Astrocyte (in vitro differentiated cells and primary cell): ENCODE measurements around the gene COL9A2.

Experiments used
- EZH2 ChIP-seq: IDR thresholded peaks from 2 replicates; pipeline ENCODE4 v1.6.1; 2012; ENCODE audit warnings: mild to moderate bottlenecking, low read length, inconsistent platforms; ENCODE audit not compliant: insufficient read depth
- TF ChIP-seq, protein P1 (sequence below): IDR thresholded peaks from 2 replicates; pipeline ENCODE4 v1.5.1; 2011; ENCODE audit warnings: low read depth, mild to moderate bottlenecking, inconsistent platforms, low read length, moderate library complexity; ENCODE audit not compliant: insufficient read depth

DNA sequence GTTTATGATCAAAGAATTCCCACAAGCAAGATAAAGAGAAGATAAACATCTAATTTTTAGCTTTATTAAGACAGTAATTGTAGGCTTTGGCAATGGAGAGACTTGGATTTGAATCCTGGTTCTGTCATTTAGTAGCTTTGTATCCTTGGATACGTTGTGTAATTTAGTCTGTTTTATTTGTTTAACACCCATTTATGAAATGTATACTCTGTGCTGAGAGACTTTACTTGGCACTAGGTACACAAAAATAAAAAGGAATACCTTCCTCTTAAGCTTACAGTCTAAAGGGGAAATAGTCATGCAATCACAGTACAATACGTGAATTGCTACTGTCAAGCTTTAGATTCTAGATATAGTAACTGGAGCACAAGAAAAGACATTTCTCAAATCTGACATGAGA, 35.2 kb downstream of the COL9A2 start:
- TF ChIP-seq, protein P1, sequence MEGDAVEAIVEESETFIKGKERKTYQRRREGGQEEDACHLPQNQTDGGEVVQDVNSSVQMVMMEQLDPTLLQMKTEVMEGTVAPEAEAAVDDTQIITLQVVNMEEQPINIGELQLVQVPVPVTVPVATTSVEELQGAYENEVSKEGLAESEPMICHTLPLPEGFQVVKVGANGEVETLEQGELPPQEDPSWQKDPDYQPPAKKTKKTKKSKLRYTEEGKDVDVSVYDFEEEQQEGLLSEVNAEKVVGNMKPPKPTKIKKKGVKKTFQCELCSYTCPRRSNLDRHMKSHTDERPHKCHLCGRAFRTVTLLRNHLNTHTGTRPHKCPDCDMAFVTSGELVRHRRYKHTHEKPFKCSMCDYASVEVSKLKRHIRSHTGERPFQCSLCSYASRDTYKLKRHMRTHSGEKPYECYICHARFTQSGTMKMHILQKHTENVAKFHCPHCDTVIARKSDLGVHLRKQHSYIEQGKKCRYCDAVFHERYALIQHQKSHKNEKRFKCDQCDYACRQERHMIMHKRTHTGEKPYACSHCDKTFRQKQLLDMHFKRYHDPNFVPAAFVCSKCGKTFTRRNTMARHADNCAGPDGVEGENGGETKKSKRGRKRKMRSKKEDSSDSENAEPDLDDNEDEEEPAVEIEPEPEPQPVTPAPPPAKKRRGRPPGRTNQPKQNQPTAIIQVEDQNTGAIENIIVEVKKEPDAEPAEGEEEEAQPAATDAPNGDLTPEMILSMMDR, result no peak
- TF ChIP-seq EZH2, result no peak
